HEK293 (cell line): ENCODE data around the gene ANAPC16.

Experiments
- ATF2 ChIP-seq: fragments of 450-650 bp; formaldehyde crosslinking; IDR thresholded peaks from 2 replicates; pipeline ENCODE4 v1.5.1; 2016; ENCODE audit warnings: missing biosample characterization, missing genetic modification characterization, low read depth
- BCL11A ChIP-seq: fragments of 450-650 bp; formaldehyde crosslinking; IDR thresholded peaks from 2 replicates; pipeline ENCODE4 v1.5.1; 2016; ENCODE audit warnings: low read depth, missing biosample characterization, missing genetic modification characterization
- CTCF ChIP-seq: fragments of 450-650 bp; formaldehyde crosslinking; IDR thresholded peaks from 2 replicates; pipeline ENCODE4 v1.5.1; 2016; ENCODE audit warnings: missing biosample characterization, missing genetic modification characterization
- FEZF1 ChIP-seq: fragments of 450-650 bp; formaldehyde crosslinking; IDR thresholded peaks from 2 replicates; pipeline ENCODE4 v1.5.1; 2016; ENCODE audit warnings: missing biosample characterization, missing genetic modification characterization
- SETDB1 ChIP-seq: IDR thresholded peaks from one replicate; pipeline ENCODE4 v1.6.1; 2017; ENCODE audit warnings: mild to moderate bottlenecking, low read length, moderate library complexity, mixed read lengths; ENCODE audit not compliant: insufficient read length
- SP2 ChIP-seq: fragments of 450-650 bp; formaldehyde crosslinking; IDR thresholded peaks from 2 replicates; pipeline ENCODE4 v1.5.1; 2016; ENCODE audit warnings: missing biosample characterization, missing genetic modification characterization
- ZBTB11 ChIP-seq: fragments of 450-650 bp; formaldehyde crosslinking; conservative IDR thresholded peaks from 2 replicates; pipeline ENCODE4 v1.5.1; 2016; ENCODE audit warnings: low read depth, missing biosample characterization, missing genetic modification characterization
- ZNF114 ChIP-seq: fragments of 450-650 bp; formaldehyde crosslinking; IDR thresholded peaks from 2 replicates; pipeline ENCODE4 v1.5.0; 2017; ENCODE audit warnings: missing biosample characterization, missing genetic modification characterization
- ZNF274 ChIP-seq, 2 experiments: fragments of 200-500 bp in 1 of 2; fragments of 450-650 bp in 1 of 2; sonication (Bioruptor generic) in 1 of 2; formaldehyde crosslinking in 1 of 2; IDR thresholded peaks; 2 replicates each; pipeline versions ENCODE4 v1.5.1 to v1.6.1; 2014 to 2016; ENCODE audit warnings: borderline replicate concordance in 1 of 2, inconsistent platforms in 1 of 2, low read length in 1 of 2, missing biosample characterization in 1 of 2, missing genetic modification characterization in 1 of 2
- ZNF473 ChIP-seq: fragments of 450-650 bp; formaldehyde crosslinking; IDR thresholded peaks from 2 replicates; pipeline ENCODE4 v1.5.1; 2017; ENCODE audit warnings: missing biosample characterization, missing genetic modification characterization
- TF ChIP-seq, protein P1 (sequence below): fragments of 450-650 bp; formaldehyde crosslinking; IDR thresholded peaks from 2 replicates; pipeline ENCODE4 v1.5.0; 2017; ENCODE audit warnings: missing biosample characterization, missing genetic modification characterization, borderline replicate concordance
- TF ChIP-seq, protein P2 (sequence below): fragments of 450-650 bp; formaldehyde crosslinking; IDR thresholded peaks from 2 replicates; pipeline ENCODE4 v1.5.1; 2016; ENCODE audit warnings: missing biosample characterization, missing genetic modification characterization
- TF ChIP-seq, protein P3 (sequence below): fragments of 450-650 bp; formaldehyde crosslinking; IDR thresholded peaks from 2 replicates; pipeline ENCODE4 v1.5.1; 2016; ENCODE audit warnings: missing biosample characterization, missing genetic modification characterization

- TF ChIP-seq CTCF (no peak), FEZF1 (tag by site-specific recombination) (no peak), ATF2 (tag by site-specific recombination) (no peak), SP2 (tag by site-specific recombination) (no peak), ZNF473 (tag by site-specific recombination) (no peak), ZNF114 (tag by site-specific recombination) (no peak), ZNF274 (IDR thresholded peaks at IDR 0.05; ENCODE audit: low read length) (no peak), ZNF274 (tag by site-specific recombination; IDR thresholded peaks at IDR 0.05; ENCODE audit: borderline replicate concordance) (no peak), ZBTB11 (tag by site-specific recombination) (no peak), SETDB1 (no peak), BCL11A (tag by site-specific recombination) (no peak)
- TF ChIP-seq, protein P1, sequence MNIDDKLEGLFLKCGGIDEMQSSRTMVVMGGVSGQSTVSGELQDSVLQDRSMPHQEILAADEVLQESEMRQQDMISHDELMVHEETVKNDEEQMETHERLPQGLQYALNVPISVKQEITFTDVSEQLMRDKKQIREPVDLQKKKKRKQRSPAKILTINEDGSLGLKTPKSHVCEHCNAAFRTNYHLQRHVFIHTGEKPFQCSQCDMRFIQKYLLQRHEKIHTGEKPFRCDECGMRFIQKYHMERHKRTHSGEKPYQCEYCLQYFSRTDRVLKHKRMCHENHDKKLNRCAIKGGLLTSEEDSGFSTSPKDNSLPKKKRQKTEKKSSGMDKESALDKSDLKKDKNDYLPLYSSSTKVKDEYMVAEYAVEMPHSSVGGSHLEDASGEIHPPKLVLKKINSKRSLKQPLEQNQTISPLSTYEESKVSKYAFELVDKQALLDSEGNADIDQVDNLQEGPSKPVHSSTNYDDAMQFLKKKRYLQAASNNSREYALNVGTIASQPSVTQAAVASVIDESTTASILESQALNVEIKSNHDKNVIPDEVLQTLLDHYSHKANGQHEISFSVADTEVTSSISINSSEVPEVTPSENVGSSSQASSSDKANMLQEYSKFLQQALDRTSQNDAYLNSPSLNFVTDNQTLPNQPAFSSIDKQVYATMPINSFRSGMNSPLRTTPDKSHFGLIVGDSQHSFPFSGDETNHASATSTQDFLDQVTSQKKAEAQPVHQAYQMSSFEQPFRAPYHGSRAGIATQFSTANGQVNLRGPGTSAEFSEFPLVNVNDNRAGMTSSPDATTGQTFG, result no peak
- TF ChIP-seq, protein P2, sequence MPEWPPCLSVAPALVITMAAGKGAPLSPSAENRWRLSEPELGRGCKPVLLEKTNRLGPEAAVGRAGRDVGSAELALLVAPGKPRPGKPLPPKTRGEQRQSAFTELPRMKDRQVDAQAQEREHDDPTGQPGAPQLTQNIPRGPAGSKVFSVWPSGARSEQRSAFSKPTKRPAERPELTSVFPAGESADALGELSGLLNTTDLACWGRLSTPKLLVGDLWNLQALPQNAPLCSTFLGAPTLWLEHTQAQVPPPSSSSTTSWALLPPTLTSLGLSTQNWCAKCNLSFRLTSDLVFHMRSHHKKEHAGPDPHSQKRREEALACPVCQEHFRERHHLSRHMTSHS (tag by site-specific recombination), result no peak
- TF ChIP-seq, protein P3, sequence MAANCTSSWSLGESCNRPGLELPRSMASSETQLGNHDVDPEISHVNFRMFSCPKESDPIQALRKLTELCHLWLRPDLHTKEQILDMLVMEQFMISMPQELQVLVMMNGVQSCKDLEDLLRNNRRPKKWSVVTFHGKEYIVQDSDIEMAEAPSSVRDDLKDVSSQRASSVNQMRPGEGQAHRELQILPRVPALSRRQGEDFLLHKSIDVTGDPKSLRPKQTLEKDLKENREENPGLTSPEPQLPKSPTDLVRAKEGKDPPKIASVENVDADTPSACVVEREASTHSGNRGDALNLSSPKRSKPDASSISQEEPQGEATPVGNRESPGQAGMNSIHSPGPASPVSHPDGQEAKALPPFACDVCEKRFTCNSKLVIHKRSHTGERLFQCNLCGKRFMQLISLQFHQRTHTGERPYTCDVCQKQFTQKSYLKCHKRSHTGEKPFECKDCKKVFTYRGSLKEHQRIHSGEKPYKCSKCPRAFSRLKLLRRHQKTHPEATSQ (tag by site-specific recombination), result no peak
Measured at GRCh38 chr10:72219235-72219814, 3.5 kb downstream of the ANAPC16 start.
